GM18520 (cell line): ENCODE measurements around the gene CBX4.

Source experiments
- ATAC-seq: cut with Tn5 transposase; IDR thresholded peaks from one replicate; pipeline ENCODE4 v1.9.1; 2021; ENCODE audit not compliant: unreplicated experiment

CBX4 gene

GRCh38 chr17:79814974-79815835 lies 24.0 kb downstream of the CBX4 start:
- ATAC-seq: no peak

GRCh38 chr17:79814127-79814973 lies 24.9 kb downstream of the CBX4 start:
- ATAC-seq: no peak

GRCh38 chr17:79813297-79814126 lies 25.7 kb downstream of the CBX4 start:
- no peak for ATAC-seq

- ATAC-seq: no peak
These were observed 26.6 kb downstream of the CBX4 start for GRCh38 chr17:79812353-79813258.

DNA sequence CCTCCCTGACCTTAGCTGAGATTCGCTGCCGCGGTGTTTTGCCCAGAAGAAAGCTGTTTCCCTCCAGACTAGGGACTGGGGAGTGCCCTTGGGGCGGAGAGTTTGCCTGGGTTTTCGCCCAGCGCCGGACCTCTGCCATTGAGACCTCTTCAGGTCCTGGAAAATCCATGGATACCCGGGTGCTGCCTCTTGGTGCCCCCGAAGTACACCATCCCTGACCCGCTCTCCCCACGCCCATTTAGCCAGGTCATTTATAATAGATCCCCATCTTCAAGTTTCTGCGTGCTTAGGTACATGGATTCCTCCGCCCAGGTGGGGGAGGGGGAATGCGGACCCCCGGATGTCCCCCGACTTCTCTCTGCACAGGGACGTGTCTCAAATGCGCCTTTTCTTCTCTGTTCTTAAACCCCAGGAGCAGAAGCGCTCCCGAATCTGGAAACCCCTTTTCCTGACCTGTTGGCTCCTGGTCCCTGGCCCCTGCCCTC lies 27.3 kb downstream of the CBX4 start:
- ATAC-seq: no peak

- no peak for ATAC-seq
These were observed 28.0 kb downstream of the CBX4 start for GRCh38 chr17:79811011-79811867.

DNA sequence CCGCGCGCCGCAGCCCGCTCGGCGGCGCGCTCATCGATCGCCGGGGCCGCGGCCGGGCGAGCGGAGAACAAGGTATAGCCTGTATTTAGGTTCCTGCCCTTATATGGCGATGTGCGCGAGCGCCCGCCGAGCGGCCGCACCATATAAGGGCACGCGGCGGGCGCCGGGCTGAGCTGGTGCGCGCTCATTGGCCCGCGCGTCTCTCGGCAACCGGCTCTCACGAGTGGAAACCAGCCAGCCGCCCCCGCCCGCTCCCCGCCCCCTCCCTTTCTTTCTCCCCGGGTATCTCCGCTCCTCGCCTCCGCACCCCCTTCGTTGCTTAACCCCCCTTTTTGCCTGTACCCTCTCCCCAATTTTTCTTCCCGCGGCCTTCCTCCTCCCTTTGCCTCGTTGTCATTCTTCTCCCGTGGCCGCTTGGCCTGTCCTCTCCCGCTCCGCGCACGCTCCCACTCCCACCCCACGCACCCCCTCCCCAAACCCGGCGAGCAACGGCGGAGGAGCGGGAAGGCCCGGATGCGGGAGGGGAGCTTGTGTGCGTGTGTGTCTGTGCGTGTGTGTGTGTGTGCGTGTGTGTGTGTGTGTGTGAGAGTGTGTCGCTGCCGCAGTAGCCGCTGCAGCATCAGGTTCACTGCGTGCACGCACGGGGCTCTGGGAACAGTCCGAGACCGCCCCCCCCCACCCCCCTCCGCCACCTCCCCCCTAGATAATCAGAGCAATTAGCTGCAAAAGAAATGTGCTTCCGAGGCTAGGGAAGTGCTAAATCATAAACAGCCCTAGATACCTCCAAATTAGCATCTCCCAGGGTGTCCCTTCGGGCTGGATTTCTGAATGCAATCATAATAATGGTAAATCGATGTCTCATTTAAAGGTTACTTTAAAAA lies 28.9 kb downstream of the CBX4 start:
- peak; percentile 43 for ATAC-seq

DNA sequence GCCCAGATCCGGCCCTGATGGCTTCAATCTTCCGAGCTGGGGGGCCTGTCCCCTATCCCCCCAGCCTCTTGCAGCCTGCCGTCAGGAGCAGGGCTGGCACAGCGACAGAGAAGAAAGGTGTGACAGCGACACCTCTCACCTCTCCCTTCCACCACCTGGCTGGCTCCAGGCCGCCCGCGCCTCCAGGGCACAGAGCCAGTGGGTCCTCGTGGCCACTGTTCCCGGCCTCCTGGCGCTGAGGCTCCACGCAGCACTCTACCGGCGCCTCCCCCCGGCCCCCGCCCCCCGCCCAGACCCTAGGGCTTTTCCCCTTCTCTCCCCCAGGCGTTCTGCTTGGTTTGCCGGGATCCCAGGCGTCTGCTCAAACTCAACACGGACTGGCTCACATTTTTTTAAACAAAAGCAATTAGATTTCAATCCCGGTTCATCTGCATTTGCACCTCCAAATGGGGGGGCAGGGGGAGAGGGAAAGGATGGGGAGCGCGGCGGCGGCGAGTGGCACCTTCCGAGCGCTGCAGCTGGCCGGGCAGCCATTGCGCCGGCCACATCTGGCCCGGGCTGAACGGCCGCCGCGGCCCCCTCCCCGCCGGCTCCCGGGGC lies 29.6 kb downstream of the CBX4 start:
- ATAC-seq: no peak

GRCh38 chr17:79808763-79809529 lies 30.3 kb downstream of the CBX4 start:
- ATAC-seq: no peak

DNA sequence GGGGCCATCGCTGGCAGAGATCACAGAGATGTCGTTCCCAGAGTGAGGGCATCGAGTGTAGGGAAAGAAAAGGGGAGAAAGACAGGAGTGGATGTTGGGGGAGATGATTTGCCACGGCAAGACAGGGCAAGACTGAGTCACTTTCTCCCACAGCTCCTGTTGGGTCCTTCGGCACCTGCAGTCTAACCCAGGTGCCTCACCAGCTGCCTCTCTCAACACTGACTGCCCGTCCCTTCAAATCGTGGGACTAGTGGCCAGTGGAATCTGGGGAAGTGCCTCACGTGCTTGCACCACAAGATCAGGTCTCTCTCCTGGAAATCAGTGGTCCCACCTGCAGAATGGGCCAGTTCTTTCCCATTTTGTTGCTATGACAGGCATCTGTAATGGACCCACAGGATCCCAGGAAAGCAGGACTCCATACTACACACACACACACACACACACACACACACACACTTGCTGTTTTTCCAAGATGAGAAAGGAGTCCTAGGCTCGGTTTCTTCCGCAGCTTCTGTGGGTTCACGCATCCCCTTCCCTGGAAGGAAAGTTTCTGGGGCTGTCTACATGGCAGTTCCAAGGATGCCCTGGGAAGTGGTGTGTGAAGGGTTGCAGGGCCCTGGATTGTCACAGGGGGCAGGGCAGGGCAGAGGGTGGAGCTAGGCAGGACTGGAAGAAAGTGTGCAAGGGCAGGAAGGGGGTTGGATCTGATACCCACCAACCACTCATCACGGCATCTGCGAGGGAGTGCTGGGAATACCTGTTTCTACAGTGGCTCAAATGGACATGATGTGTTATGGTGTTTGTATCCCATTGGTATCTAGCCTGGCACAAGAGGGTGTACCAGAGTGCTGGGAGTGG lies 32.1 kb downstream of the CBX4 start:
- ATAC-seq: no peak

DNA sequence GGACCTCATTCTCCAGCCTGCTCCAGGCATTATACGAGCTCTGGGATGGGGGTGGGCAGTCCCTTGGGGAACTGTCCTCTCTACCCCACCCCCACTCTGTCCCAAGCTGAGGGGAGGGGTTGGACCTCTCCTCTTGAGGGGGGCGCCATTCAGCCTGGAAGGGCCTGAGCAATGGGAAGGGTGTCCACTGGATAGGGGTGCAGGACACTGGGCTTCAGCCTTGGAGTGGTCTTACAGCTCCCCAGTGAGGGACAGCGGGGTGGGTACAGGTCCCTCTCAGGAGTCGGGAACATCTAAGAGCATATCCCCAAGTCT lies 32.8 kb downstream of the CBX4 start:
- no peak for ATAC-seq

GRCh38 chr17:79804856-79805696 lies 34.2 kb downstream of the CBX4 start:
- no peak for ATAC-seq

DNA sequence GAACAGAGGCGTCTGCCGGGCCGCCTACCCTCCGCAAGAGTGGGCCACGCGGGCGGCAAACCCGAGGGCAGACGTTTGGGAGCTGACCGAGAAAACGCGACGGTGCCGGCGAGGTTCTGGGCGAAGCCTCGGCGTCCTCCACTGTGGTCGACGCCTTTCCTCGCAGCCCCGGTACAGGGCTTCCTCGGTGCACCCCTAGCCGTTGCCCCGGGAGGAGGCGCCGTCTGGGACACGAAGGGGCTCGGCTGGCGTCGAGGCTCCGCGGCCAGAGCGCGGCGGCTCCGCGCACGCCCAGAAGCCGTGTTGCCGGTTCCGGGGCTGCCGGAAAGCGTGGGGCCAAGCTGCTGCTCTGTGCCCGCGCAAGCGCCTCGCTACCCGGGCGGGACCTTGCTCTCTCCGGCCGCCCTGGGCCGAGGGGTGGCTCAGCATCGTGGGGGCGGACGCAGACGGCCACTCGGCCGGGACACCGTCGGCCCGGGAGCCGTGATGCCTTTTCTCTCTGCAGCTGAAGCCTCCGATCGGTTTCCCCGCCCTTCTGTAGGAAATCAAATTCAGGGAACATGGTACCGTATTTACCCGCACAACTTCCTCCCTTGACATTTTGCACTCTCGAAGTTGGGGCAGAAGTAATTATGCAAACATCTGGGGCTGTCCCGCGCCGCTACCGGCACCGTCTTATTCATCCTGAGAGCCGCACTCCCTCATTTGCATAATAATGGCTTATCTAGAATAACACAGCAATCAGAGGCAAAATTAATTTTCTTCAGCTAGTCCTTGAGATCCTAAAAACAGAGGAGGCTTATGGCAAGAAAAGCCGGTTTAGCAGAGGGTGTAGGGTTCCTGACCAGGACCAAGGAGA lies 35.0 kb downstream of the CBX4 start:
- peak; percentile 72 for ATAC-seq

- ATAC-seq: no peak
These were observed 35.7 kb downstream of the CBX4 start for GRCh38 chr17:79803421-79803996.
